Measurements from ENCODE around the gene MPPED1. TPM values are rescaled to one million over a fixed set of nuclear protein-coding genes. Genes with fewer than 3 reads are reported as not detected.

MPPED1 gene
- total RNA-seq, 2 experiments from 2014 or later: not detected

GRCh38 chr22:43473031-43473430, 61.2 kb downstream of the MPPED1 start:
- H3K9me3 Mint-ChIP-seq: no peaks in the 10 kb centered on the region
- intact Hi-C loops (cut with micrococcal nuclease): no loop called here
- POLR2A ChIA-PET: no interaction called here
- CTCF ChIA-PET: no interaction called here
- H3K36me3 Mint-ChIP-seq: no peaks in the 10 kb centered on the region
- no peak for DNase-seq
- peaks cover 23% of the 10 kb centered on the region for H3K27me3 Mint-ChIP-seq
- H3K4me3 Mint-ChIP-seq: no peak overlapping the region
- H3K4me1 Mint-ChIP-seq (ENCODE audit: low read depth): no peaks in the 10 kb centered on the region
- no peak overlapping the region for H3K27ac Mint-ChIP-seq

- peaks cover 23% of the 10 kb centered on the region for H3K27me3 Mint-ChIP-seq
- no peak overlapping the region for H3K27ac Mint-ChIP-seq
- no peaks in the 10 kb centered on the region for H3K4me1 Mint-ChIP-seq (ENCODE audit: low read depth)
- H3K4me3 Mint-ChIP-seq: no peak overlapping the region
- intact Hi-C loops (cut with micrococcal nuclease): no loop called here
- CTCF ChIA-PET: no interaction called here
- no peaks in the 10 kb centered on the region for H3K36me3 Mint-ChIP-seq
- no peak for DNase-seq
- POLR2A ChIA-PET: no interaction called here
- no peaks in the 10 kb centered on the region for H3K9me3 Mint-ChIP-seq
These were observed 61.6 kb downstream of the MPPED1 start for GRCh38 chr22:43473441-43473840.

- Mint-ChIP-seq H3K4me1 (ENCODE audit: low read depth) (no peaks in the 10 kb centered on the region), H3K4me3 (no peak overlapping the region), H3K27ac (no peak overlapping the region), H3K27me3 (peaks cover 18% of the 10 kb centered on the region), H3K9me3 (no peaks in the 10 kb centered on the region), H3K36me3 (no peaks in the 10 kb centered on the region)
- CTCF ChIA-PET: no interaction called here
- DNase-seq: peak; percentile 2
- POLR2A ChIA-PET: no interaction called here
- intact Hi-C loops (cut with micrococcal nuclease): no loop called here
These were observed 62.6 kb downstream of the MPPED1 start for GRCh38 chr22:43474161-43475101.

GRCh38 chr22:43475549-43476076, 63.8 kb downstream of the MPPED1 start:
- POLR2A ChIA-PET: no interaction called here
- no peak for DNase-seq
- Mint-ChIP-seq H3K4me1 (ENCODE audit: low read depth) (no peaks in the 10 kb centered on the region), H3K27ac (no peak overlapping the region), H3K9me3 (no peaks in the 10 kb centered on the region), H3K27me3 (peaks cover 11% of the 10 kb centered on the region), H3K4me3 (no peak overlapping the region), H3K36me3 (no peaks in the 10 kb centered on the region)
- CTCF ChIA-PET: no interaction called here
- intact Hi-C loops (cut with micrococcal nuclease): no loop called here

- H3K4me3 Mint-ChIP-seq: no peak overlapping the region
- ChIA-PET CTCF (no interaction called here), POLR2A (no interaction called here)
- H3K27me3 Mint-ChIP-seq: peaks cover 8% of the 10 kb centered on the region
- H3K36me3 Mint-ChIP-seq: no peaks in the 10 kb centered on the region
- H3K27ac Mint-ChIP-seq: no peak overlapping the region
- no peak for DNase-seq
- intact Hi-C loops (cut with micrococcal nuclease): no loop called here
- peaks cover 3% of the 10 kb centered on the region for H3K4me1 Mint-ChIP-seq (ENCODE audit: low read depth)
- H3K9me3 Mint-ChIP-seq: no peaks in the 10 kb centered on the region
These were observed 64.5 kb downstream of the MPPED1 start for GRCh38 chr22:43476341-43476740.

- Mint-ChIP-seq H3K9me3 (no peaks in the 10 kb centered on the region), H3K27ac (no peak overlapping the region), H3K4me1 (ENCODE audit: low read depth) (peaks cover 3% of the 10 kb centered on the region), H3K27me3 (peaks cover 5% of the 10 kb centered on the region), H3K4me3 (no peak overlapping the region), H3K36me3 (no peaks in the 10 kb centered on the region)
- POLR2A ChIA-PET: no interaction called here
- intact Hi-C loops (cut with micrococcal nuclease): no loop called here
- peak; percentile 5 for DNase-seq
- CTCF ChIA-PET: no interaction called here
These were observed 65.2 kb downstream of the MPPED1 start for GRCh38 chr22:43476751-43477725.

- ChIA-PET CTCF (no interaction called here), POLR2A (no interaction called here)
- H3K27ac Mint-ChIP-seq: no peak overlapping the region
- peak; percentile 2 for DNase-seq
- intact Hi-C loops (cut with micrococcal nuclease): no loop called here
- peaks cover 5% of the 10 kb centered on the region for H3K27me3 Mint-ChIP-seq
- H3K9me3 Mint-ChIP-seq: no peaks in the 10 kb centered on the region
- H3K36me3 Mint-ChIP-seq: no peaks in the 10 kb centered on the region
- H3K4me3 Mint-ChIP-seq: no peak overlapping the region
- H3K4me1 Mint-ChIP-seq (ENCODE audit: low read depth): peaks cover 3% of the 10 kb centered on the region
These were observed 66.2 kb downstream of the MPPED1 start for GRCh38 chr22:43477966-43478365.

- POLR2A ChIA-PET: no interaction called here
- peaks cover 5% of the 10 kb centered on the region for H3K27me3 Mint-ChIP-seq
These were observed 66.9 kb downstream of the MPPED1 start for GRCh38 chr22:43478621-43479300.

GRCh38 chr22:43479301-43479950, 67.6 kb downstream of the MPPED1 start:
- CTCF ChIA-PET: no interaction called here
- peaks cover 3% of the 10 kb centered on the region for H3K4me1 Mint-ChIP-seq (ENCODE audit: low read depth)
- POLR2A ChIA-PET: no interaction called here
- no peaks in the 10 kb centered on the region for H3K9me3 Mint-ChIP-seq
- DNase-seq: peak; percentile 3
- H3K27ac Mint-ChIP-seq: no peak overlapping the region
- intact Hi-C loops (cut with micrococcal nuclease): no loop called here
- no peak overlapping the region for H3K4me3 Mint-ChIP-seq
- peaks cover 2% of the 10 kb centered on the region for H3K27me3 Mint-ChIP-seq
- no peaks in the 10 kb centered on the region for H3K36me3 Mint-ChIP-seq

More at GRCh38 chr22:43478621-43479300, 66.9 kb downstream of the MPPED1 start:
- peaks cover 3% of the 10 kb centered on the region for H3K4me1 Mint-ChIP-seq (ENCODE audit: low read depth)
- CTCF ChIA-PET: no interaction called here
- H3K9me3 Mint-ChIP-seq: no peaks in the 10 kb centered on the region
- intact Hi-C loops (cut with micrococcal nuclease): no loop called here
- H3K36me3 Mint-ChIP-seq: no peaks in the 10 kb centered on the region
- no peak overlapping the region for H3K27ac Mint-ChIP-seq
- peak; percentile 5 for DNase-seq
- H3K4me3 Mint-ChIP-seq: no peak overlapping the region

GRCh38 chr22:43479962-43480361, 68.1 kb downstream of the MPPED1 start:
- DNase-seq: peak; percentile 5
- Mint-ChIP-seq H3K36me3 (no peaks in the 10 kb centered on the region), H3K9me3 (no peaks in the 10 kb centered on the region), H3K4me3 (no peak overlapping the region), H3K27ac (no peak overlapping the region), H3K4me1 (ENCODE audit: low read depth) (peaks cover 3% of the 10 kb centered on the region), H3K27me3 (no peaks in the 10 kb centered on the region)
- ChIA-PET CTCF (no interaction called here), POLR2A (no interaction called here)
- intact Hi-C loops (cut with micrococcal nuclease): no loop called here

GRCh38 chr22:43481568-43482317, 69.9 kb downstream of the MPPED1 start:
- CTCF ChIA-PET: no interaction called here

More at GRCh38 chr22:43481568-43482317, 69.9 kb downstream of the MPPED1 start:
- no peaks in the 10 kb centered on the region for H3K9me3 Mint-ChIP-seq
- DNase-seq: peak; percentile 32
- no peaks in the 10 kb centered on the region for H3K27me3 Mint-ChIP-seq
- H3K4me1 Mint-ChIP-seq (ENCODE audit: low read depth): peaks cover 3% of the 10 kb centered on the region
- POLR2A ChIA-PET: no interaction called here
- intact Hi-C loops (cut with micrococcal nuclease): no loop called here
- peak overlapping the region; percentile 39 for H3K4me3 Mint-ChIP-seq
- no peaks in the 10 kb centered on the region for H3K36me3 Mint-ChIP-seq
- peak overlapping the region; percentile 53 for H3K27ac Mint-ChIP-seq
